HG03196 (cell line): Measurements from ENCODE around the gene FTL.

Source experiments
- ATAC-seq: cut with Tn5 transposase; IDR thresholded peaks from one replicate; pipeline ENCODE4 v1.9.1; 2021; ENCODE audit not compliant: unreplicated experiment

FTL gene

DNA sequence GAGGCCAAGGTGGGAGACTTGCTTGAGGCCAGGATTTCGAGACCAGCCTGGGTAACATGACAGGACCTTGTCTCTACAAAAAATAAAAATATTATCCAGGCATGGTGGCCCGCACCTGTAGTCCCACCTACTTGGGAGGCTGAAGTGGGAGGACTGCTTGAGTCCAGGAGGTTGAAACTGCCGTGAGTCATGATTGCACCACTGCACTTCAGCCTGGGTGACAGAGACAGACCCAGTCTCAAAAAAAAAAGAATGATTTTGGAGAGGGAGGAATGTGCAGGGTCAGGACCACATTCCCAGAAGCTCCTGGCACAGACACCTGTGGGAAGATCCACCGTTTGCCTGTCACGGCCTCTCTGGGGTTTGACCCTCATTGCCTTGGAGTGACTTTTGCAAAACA lies 19.7 kb upstream of the FTL start:
- ATAC-seq = no peak

DNA sequence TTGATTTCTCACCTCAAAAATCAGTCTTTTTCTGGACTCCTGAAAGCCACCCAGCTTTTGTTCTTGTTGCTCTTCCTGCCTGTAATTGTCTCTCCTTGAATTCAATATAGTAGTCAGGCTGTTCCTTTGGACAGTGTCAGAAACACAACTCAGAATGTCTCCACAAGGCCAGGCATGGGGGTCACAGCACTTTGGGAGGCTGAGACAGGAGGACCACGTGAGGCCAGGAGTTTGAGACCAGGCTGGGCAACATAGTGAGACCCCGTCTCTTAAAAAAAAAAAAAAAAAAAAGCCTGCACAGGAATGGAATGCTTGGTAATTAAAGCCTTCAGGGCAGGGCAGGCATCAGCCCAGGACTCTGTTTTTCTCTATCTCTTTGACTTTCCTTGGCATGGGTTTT lies 19.3 kb upstream of the FTL start:
- ATAC-seq = no peak

DNA sequence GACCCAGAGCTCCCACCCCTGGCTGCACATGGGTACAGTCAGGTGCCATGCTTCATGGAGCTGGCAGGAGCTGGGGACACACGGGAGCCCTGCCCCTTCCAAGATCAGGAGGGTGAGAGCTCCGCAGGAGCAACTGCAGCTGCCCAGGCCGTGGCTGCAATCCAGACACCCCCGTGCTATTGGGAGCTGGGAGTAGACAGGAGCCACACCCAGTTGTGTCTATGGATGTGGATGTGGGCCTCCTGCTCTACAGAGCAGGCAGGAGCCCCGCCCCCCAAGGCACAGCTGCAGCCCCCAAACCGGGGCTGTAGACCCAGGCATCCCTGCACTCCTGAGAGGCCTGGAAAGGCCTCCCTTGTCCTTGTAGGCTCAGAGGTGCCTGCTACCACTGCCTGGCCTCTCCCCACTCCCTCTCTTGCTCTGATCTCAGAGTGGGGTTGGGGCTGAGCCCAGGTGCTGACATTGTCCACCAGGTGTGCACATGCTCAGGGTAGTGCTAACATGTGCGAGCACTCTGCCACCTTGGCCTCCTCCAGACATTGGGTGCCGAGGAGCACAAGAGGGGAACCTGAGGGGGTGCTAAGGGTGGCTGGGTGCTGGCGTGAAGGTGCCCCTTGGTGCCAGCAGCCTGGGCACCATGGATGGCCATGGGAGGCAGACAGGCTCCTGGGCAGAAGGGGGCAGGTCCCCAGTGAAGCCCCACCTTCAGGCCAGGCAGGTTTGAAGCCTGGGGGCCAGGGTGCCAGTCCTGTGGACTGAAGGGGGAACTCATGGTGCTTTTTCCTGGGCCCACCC lies 18.4 kb upstream of the FTL start:
- ATAC-seq = no peak

DNA sequence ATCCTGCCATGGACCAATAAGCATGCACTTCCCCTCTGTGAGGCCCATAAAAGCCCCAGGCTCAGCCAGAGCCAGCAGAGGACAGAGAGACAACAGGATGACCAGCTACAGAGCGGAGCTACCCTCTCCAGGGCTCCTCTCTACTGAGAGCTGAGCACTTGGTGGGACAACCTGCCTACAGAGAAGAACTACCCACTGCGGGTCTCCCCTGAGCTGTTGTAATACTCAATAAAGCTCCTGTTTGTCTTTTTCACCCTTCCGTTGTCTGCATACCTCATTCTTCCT lies 17.9 kb upstream of the FTL start:
- ATAC-seq = no peak

DNA sequence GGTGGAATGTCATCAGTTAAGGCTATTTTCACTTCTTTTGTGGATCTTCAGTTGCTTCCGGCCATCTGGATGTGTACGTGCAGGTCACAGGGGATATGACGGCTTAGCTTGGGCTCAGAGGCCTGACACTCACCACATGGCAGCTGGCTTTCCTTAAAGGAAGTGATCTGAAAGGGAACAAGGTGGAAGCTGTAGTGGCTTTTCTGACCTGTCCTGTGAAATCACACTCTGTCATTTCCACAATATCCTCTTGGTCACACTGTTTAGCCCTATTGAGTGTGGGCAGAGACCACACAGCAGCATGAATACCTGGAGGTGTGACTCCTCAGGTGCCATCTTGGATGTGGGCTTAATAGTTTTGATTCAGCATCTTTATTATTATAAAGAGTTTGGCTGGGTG lies 14.9 kb upstream of the FTL start:
- ATAC-seq = no peak

DNA sequence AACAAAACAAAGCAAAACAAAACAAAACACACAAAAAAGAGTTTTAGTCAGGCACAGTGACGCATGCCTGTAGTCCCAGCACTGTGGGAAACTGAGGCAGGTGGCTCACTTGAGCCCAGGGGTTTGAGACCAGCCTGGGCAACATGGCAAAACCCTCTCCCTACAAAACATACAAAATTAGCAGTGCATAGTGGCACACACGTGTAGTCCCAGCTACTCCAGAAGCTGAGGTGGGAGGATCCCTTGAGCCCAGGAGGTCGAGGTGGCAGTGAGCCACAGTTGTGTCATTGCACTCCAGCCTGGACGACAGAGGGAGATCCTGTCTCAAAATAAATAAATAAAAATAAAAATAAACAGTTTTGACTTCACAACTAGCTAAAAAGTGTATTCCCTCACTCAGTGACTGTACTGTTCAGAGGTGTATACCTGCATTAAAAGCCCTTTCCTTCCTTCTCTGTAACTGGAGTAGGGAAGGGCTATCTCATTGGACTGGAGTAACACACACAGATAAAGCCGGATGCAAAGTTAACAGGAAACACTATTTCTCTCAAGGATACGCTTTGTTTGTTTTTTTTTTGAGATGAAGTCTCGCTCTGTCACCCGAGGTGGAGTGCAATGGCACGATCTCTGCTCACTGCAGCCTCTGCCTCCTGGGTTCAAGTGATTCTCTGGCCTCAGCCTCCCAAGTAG lies 14.1 kb upstream of the FTL start:
- no peak for ATAC-seq

DNA sequence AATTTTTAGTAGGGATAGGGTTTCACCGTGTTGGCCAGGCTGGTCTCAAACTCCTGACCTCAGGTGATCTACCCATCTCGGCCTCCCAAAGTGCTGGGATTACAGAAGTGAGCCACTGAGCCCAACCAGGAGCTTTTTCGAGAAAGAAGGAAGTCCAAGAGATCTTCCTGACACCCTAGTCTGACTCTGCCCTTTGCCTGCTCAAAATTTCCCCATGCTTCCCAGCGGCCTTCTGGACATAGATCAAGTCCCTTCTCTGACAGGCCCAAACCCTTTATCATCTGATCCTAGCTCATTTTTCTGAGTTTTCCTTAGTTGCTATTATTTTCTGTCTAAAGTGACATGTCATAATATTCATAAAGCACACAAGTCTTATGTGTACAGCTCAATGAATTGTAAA lies 12.0 kb upstream of the FTL start:
- no peak for ATAC-seq

DNA sequence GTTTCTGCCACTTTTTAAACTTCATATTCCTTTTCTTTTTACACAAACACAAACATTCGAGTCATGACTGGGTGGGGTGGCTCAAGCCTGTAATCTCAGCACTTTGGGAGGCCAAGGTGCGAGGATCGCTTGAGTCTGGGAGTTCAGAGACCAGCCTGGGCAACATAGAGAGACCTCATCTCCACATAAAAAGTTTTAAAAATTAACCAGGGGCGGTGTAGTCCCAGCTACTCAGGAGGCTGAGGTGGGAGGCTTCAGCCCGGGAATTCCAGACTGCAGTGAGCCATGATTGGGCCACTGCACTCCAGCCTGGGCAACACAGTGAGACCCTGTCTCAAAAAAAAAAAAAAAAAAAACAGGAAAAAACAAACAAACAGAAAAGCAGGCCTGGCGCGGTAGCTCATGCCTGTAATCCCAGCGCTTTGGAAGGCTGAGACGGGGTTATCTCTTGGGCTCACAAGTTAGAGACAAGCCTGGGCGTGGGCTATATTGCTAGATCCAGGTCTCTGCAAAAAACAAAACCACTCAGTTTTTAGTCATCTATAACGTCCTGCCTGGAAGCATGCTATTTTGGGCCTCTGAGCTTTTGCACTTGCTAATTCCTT lies 11.0 kb upstream of the FTL start:
- ATAC-seq = no peak

DNA sequence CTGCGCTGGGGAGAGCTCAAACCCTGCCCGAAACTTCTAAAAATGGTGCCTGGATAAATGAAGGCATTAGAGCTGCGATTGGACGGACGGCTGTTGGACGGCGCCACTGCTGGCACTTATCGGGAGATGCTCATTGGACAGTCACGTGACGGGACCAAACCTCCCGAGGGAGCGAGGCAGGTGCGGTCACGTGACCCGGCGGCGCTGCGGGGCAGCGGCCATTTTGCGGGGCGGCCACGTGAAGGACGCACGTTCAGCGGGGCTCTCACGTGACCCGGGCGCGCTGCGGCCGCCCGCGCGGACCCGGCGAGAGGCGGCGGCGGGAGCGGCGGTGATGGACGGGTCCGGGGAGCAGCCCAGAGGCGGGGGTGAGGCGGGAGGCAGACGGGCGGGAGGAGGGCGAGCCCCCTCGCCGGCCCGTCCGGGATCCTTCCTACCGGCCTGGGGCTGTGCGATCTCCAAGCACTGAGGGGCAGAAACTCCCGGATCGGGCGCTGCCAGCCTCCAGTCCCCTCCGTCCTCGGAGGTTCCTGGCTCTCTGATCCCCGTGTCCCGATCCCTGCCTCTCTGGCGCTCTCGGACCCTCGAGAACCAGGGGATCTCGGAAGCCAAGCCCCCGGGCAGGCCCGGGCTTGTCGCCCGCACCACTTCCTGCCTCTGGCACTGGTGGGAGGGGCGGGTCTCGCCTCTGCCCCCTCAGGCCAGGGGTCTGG lies 10.4 kb upstream of the FTL start, which contains the start of gene BAX:
Gene BAX (plus strand): TSS at position 281 of the 713 bp plus-strand sequence. CDS start 54 bp downstream, at position 335.
- peak; percentile 82 for ATAC-seq

DNA sequence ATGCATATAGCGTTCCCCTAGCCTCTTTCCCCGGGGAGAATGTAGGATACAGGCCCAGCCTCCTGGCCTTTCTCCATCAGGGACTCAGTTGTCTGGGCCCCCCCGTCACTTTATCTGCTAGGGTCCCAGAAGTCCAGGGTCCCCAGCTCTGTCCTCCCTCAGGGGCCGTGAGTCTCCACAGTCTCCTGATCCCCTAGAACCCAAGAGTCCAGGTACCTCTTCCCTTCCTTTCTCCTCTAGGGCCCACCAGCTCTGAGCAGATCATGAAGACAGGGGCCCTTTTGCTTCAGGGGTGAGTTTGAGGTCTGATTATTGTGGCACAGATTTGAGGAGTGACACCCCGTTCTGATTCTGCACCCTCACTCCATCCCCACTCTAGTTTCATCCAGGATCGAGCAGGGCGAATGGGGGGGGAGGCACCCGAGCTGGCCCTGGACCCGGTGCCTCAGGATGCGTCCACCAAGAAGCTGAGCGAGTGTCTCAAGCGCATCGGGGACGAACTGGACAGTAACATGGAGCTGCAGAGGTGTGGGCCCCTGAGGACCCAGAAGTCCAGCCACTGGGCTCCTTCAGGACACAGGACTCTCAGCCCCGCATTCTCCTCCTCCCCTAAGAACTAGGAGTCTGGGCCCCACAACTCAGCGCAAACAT lies 9.7 kb upstream of the FTL start:
- ATAC-seq = no peak

DNA sequence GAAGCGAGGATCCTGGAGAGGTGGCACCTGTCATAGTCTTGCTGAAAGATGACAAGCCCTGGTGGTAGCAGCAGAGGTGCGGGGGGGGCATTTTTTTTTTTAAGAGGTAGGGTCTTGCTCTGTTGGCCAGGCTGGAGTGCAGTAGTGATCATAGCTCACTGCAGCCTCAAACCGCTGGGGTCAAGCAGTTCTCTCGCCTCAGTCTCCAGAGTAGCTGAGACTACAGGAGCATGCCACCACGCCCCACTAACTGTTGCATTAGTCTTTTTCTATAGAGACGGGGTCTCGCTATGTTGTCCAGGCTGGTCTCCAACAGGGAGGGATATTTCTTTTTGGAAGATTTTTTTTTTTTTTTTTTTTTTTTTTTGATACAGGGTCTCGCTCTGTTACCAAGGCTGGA lies 7.1 kb upstream of the FTL start:
- no peak for ATAC-seq

DNA sequence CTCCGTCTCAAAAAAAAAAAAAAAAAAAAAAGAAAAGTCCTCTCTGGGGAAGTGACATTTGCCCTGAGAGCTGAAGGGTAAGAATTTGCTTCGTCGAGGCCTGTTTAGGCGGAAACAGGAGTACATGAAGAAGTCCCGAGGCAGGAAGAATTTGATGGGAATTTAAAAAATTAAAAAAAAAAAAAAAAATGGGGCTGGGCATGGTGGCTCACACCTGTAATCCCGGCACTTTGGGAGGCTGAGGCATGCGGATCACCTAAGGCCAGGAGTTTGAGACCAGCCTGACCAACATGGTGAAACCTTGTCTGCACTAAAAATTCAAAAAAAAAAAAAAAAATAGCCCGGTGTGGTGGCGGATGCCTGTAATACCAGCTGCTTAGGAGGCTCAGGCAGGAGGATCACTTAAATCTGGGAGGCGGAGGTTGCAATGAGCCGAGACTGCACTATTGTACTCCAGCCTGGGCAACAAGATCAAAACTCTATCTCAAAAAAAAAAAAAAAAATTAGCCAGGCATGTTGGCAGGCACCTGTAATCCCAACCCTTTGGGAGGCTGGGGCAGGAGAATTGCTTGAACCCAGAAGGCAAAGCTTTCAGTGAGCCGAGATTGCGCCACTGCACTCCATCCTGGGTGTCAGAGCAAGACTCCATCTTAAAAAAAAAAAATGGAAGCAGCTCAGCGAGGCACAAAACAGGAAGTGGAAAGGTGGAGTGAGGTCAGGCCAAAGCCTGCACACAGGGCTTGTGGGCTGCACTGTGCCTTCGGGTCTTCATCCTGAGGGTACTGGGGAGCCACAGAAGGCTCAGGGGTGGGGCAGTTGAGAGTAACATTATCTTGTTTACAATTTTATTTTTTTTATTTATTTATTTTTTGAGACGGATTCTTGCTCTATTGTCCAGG lies 5.5 kb upstream of the FTL start:
- no peak for ATAC-seq

DNA sequence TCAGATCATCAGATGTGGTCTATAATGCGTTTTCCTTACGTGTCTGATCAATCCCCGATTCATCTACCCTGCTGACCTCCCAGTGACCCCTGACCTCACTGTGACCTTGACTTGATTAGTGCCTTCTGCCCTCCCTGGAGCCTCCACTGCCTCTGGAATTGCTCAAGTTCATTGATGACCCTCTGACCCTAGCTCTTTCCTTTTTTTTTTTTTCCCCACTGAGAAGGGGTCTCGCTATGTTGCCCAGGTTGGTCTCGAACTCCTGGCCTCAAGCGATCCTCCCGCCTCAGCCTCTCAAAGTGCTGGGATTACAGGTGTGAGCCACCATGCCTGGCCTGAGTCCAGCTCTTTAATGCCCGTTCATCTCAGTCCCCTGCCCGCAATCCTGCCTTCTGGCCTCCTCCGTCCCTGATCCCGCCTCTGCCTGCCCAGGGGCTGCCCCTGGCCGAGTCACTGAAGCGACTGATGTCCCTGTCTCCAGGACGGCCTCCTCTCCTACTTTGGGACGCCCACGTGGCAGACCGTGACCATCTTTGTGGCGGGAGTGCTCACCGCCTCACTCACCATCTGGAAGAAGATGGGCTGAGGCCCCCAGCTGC lies 4.0 kb upstream of the FTL start:
- ATAC-seq = no peak

DNA sequence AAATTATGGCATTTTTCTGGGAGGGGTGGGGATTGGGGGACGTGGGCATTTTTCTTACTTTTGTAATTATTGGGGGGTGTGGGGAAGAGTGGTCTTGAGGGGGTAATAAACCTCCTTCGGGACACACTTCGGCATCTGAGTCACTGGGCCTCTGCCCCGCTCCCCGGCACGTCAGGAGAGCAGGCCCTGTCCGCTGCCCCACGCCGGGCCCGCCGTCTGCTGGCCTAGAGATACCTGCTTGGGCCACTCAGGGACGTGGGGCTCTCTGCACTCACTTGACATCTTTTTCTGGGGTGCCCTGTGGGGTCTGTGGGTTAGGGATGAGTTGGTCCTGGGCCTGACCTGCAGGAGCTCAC lies 3.5 kb upstream of the FTL start:
- ATAC-seq = no peak

DNA sequence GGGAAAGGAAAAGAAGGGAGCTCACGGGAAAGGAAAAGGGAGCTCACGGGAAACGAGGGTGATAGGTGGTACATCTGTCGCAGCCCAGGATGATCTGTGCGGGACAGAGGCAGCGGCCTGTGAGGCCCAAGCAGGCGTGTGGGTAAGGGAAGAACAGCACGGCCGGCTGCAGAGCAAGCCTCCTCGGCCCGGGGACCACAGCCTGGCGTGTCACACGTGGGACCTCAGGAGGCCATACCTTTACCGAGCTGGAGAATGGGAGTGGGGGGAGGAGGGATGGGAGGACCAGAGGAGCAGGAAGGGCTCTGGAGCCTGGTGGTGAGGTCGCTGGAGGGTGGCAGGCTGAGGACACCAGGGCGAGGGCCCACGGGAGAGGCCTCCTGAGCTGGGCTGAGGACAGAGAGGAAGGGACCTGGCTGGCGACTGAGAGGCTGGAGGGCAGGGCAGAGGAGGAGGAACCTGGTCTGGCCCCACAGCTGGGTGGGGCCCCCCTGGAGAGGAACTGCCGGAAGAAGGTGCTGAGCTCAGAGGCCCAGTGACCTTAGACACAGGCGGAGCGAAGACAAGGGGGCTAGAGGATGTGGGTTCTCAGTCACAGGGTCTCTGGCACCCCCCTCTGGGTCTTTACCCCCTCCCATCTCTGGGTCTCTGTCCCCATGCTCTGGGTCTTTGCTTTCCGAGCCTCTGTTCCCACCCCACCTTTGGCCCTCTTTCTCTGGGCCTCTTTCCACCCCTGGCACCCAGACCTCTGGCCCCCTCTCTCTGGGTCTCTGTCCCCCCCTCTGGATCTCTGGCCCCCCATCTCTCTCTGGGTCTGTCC lies 2.9 kb upstream of the FTL start:
- no peak for ATAC-seq

DNA sequence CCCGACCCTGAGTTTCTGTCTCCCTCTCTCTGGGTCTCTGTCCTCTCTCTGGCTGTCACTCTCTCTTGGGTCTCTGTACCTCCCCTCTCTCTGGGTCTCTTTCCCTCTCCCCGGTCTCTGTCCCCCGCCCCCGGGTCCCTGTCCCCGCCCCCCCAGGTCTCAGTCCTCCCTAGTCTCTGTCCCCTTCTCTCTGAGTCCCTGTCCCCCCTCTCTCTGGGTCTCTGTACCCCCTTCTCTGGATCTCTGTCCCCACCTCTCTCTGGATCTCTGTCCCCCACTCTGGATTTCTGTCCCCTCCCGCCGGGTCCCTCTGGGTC lies 2.3 kb upstream of the FTL start:
- ATAC-seq = no peak

DNA sequence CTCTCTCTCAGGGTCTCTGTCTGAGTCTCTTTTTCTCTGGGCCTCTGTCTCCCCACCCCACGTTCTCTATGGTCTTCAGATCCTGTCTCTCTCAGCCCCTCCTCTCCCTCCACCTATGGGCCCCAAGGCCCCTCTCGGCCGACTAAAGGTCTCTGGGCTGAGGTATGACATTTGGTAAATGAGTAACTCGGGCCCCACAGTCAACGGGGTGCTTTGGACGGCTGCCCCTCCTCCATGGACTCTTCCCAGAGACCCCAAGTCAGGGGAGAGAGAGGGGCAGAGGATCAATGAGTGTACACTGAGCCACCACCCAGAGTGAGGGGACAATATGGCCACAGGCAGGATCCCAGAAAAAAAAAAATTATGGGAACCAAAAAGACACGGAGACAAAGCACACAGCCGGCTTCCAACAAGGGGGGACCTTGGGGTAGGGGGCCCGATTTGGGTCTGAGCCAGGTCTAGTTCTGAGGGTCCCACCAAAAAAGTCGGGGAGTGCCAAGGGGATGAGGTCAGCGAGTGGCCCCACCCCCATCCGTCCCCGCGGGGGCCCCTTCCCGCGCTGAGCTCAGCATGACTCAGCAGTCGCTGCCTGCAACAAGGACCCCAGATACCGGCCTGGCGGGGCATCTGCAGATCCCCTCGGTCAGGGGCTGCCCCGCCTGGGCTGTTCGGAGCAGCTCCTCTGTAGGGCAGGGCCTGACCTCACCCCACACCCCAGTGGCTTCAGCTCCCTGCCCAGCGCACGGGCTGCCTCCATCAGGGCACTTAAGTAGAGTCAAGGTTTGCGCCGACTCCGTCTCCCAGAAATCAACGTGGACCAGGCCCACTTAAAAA lies 1.5 kb upstream of the FTL start:
- peak; percentile 24 for ATAC-seq
